Stimulated activated CD8-positive, alpha-beta memory T cell treated with anti-CD3 and anti-CD28 coated beads, Interleukin-7, amount 100 ng/mL, for 4 hours (primary cell): ENCODE measurements around the gene TIMM10B.
A peak's percentile ranks its signal among the peaks of the same experiment; 100 is the strongest.

Experiments
- DNase-seq, 2 donors: peaks; one replicate each; pipeline ENCODE4 v3.0.0-alpha.2; 2020; ENCODE audit warnings: low read depth in 2 of 2

Gene TIMM10B

DNA sequence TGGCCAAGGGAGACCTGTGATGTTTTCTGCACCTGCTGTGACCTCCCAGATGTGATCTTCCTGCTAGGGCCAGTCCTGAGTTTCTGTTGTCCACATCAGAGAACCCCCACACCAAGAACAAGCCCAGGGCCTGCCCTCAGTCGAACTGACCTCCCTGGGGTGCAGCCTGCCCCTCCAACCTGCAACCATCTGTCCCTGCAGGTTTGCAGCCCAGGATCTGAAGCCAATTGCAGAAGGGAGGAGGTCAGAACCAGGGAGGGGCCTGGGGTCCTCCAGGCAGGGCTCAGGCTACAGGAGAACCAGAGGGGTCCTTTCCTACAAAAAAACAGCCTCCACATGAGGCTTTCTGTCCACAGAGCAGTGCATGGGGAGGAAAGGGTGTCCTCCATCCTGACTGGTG lies 8.4 kb upstream of the TIMM10B start:
- no peak for DNase-seq

DNA sequence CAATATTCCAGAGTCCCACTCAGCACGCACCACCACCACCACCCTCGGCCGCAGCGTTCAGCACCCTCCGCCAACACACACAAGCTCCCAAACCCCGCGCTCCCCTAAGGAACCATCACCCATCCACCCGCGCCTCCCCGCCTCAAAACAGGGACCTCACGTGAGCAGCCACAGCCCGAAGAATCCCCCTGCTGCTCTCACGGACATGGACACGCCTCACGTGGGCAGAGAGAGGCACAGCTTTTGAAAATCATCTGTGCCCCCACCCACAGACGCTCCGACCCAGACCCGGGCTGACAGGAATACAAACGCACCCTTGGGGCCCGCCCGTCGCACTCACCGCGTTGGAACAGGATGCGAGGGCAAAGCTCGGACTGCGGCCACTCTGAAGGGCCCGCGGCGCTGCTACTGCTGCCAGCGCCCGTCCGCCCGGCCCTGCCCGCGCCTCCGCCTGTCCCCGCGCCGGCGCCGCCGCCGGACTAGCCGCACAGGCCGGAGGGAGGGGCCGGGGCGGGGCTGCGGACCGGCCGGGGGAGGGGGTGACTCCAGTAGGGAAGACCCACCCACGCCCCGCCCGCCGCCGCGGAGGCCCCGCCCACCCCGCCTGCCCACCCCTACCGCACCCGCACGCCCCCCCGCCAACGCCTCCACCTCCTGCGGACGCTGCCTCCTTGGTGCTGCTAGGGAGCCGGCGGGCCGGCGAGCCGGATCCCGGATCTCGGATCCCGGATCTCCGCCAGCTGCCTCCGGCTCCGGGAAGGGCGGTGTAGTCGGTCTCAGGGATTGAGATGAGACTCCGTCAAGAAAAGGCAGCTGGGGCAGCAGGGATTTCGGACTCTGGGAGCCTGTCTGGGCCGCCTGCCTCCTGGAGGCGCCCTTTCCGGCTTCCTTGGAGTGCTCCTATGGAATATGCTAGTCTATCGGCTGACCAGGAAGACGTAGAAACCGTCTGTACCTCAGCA lies 7.6 kb upstream of the TIMM10B start, which contains the start of gene TRIM3:
TSS of gene TRIM3 (minus strand) at position 491 of the 962 bp plus-strand sequence. CDS start 8,246 bp downstream, outside the sequence.
- peak; percentile 50 to 79 for DNase-seq

GRCh38 chr11:6474413-6474792 lies 6.9 kb upstream of the TIMM10B start:
- no peak for DNase-seq

- DNase-seq, result no peak
These were observed 6.3 kb upstream of the TIMM10B start for GRCh38 chr11:6474806-6475500.

DNA sequence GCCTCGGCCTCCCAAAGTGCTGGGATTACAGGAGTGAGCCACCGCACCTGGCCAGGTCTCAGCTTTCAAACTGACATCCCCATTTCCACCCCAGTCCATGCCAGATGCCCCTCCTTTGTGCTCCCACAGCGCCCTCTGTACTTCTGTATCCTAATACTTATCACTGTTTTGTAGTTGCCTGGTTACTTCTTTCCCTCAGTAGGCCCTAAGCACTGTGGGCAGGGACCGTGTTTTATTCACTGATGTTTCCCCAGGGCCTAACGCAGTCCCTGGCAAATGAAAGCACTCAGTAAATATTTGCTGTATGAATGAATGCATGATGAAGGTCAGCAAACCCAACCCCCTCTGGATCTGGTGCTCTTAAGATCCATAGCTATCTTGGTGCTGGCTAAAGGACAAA lies 5.4 kb upstream of the TIMM10B start:
- DNase-seq, result no peak

GRCh38 chr11:6476571-6476970 lies 4.7 kb upstream of the TIMM10B start:
- DNase-seq, result no peak

- no peak for DNase-seq
These were observed 894 bp upstream of the TIMM10B start for GRCh38 chr11:6480299-6480914.

DNA sequence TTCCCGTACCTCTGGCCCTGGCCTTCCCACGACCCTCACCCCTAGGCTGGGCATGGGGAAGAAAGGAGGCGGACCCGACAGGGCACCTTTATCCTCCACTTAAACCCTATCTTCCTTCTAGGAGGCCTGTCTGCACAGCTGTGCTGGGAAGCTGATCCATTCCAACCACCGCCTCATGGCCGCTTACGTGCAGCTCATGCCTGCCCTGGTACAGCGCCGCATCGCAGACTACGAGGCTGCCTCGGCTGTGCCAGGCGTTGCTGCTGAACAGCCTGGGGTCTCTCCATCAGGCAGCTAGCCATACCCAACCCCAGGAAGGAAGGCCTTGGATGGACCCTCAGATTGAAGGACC lies 599 bp downstream of the TIMM10B start:
- DNase-seq, result no peak

DNA sequence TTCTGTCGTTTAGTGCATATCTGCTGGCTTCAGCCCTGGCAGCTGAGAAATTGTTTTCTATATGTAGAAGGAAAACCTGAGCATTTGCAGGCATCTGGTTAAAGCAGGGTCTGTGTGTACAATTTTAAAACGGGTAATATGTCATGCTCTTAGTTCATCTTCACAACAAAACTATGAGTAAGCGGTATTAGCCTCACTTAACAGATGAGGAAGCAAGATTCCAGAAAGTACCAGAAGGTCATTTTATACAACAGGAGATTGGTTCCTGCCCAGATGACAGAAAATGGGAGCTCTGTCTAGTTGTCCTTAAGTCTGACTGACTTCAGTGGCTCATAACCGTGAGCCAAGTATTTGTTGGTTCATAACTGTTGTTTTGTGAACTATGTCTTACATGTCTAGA lies 1.1 kb downstream of the TIMM10B start:
- no peak for DNase-seq

- DNase-seq, result no peak
These were observed 1.7 kb downstream of the TIMM10B start for GRCh38 chr11:6483015-6483414.

- no peak for DNase-seq
These were observed 4.4 kb downstream of the TIMM10B start for GRCh38 chr11:6485661-6486060.

- no peak for DNase-seq
These were observed 5.0 kb downstream of the TIMM10B start for GRCh38 chr11:6486256-6486655.

- no peak for DNase-seq
These were observed 5.6 kb downstream of the TIMM10B start for GRCh38 chr11:6486938-6487337.

DNA sequence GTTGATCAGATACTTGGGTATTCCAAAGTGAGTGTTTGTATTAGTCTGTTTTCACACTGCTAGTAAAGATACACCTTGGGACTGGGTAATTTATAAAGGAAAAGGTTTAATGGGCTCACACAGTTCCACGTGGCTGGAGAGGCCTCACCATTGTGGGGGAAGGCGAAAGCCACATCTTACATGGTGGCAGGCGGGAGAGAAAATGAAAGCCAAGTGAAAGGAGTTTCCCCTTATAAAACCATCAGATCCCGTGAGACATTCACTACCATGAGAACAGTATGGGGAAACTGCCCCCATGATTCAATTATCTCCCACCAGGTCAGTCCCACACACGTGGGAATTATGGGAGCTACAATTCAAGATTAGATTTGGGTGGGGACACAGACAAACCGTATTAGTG lies 7.0 kb downstream of the TIMM10B start:
- no peak for DNase-seq

DNA sequence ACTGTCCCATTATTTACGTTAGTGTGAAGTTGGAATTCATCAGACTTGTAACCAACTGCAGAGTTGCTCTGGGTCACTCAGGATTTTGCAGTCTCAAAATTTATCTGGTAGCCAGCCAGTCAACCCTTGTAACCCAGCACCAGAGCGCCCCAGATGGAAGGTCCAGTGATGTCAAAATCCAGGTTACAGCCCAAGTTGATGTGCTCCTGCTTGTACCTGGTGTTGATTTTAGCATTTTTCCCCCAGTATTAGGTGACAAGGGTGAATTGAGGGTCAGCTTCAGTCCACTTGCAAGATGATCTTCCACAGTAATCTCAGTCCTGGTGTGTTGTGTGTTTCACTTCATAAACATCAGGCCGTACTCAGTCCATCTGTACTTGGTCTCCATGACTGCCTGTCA lies 7.5 kb downstream of the TIMM10B start:
- no peak for DNase-seq

- no peak for DNase-seq
These were observed 8.0 kb downstream of the TIMM10B start for GRCh38 chr11:6489306-6489705.

GRCh38 chr11:6497069-6497839 lies 16.0 kb downstream of the TIMM10B start, which contains the start of gene DNHD1:
TSS of gene DNHD1 (plus strand) at chr11:6497280. CDS start at chr11:6498216, 936 bp downstream.
- no peak for DNase-seq

DNA sequence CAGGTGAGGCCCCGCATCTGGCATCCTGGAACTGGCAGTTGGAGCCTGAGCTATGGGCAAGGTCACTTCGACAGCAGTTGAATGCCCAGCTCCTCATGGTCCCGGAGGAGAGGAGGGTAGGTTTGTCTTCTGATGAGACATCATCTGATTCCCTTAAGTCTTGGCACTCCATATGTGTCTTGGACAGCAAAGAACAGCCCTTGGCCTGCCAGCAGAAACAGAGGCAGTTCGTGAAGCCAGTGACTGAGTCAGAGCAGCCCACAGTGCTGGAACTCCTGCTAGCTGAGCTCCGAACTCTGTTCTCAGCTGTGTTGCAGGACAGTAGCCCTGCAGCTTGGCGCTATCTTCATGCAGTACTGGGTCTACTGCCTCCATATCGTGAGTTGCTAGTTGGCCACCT lies 16.8 kb downstream of the TIMM10B start:
- DNase-seq, result no peak

DNA sequence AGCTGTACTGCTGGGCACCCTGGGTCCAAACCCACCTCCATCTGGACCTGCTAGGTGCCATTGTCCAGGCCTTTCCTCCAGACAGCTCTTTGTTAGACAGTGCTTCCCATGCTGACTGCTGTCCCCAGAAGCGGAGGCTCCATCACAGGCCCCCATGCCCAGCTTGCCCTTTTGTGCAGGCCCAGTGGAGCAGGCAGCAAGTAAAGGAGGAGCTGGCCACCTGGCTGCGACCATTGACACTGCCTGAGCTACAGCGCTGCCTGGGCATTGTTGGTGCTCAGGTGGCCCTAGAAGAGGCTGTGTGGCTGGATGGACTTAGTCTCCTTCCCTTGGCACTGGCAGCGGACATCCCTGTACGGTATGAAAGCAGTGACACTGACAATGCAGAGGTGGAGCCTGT lies 17.2 kb downstream of the TIMM10B start:
- no peak for DNase-seq

DNA sequence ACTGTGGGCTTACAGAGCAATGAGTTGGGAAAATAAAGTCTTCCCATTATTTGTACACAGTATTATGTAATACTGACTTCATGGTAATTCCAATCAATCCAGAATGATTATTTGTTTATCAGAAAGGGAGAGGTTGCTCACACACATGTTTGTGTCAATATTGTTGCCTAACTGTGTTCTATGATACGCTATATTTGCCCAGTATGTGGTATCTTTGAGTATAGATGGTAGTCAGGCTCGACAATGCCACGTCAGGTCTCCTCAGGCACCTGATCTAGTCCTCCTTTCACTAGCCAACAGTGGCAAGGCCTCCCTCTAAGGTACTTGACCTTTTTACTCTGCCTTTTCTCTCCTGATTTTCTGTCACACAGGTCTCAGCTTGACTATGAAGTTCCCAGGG lies 21.1 kb downstream of the TIMM10B start:
- DNase-seq, result no peak

DNA sequence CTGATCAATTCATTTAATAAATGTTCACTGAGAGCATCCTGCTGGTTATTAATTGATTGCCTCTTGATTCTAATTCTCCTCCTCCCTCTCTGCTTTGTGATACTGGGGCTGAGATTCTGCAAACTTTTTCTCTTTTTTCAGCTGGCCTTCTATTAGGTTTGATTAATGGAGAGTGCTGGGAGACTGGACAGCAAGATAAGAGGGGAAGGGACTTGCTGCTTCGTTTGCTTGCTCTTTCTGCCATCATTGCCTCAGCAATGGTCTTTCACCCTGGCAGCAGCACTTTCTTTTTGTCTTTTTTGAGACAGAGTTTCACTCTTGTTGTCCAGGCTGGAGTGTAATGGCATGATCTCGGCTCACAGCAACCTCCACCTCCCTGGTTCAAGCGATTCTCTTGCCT lies 22.9 kb downstream of the TIMM10B start:
- no peak for DNase-seq
